ENCODE results near the gene KPNA1.
"Not testable (repeated sequence)": the region's sequence is repeated elsewhere in the genome, so short reads cannot be mapped to it uniquely, and the experiment has no call there.

The KPNA1 gene

GRCh38 chr3:122468896-122469533 is 45.7 kb downstream of the KPNA1 start:
- DNase-seq = no peak

- no peak for DNase-seq
These were observed 48.0 kb downstream of the KPNA1 start for GRCh38 chr3:122466701-122467240.

GRCh38 chr3:122464659-122465058 is 50.1 kb downstream of the KPNA1 start:
- no peak for DNase-seq

GRCh38 chr3:122462406-122462805 is 52.3 kb downstream of the KPNA1 start:
- no peak for DNase-seq

- no peak for DNase-seq
These were observed 52.9 kb downstream of the KPNA1 start for GRCh38 chr3:122461806-122462205.

- DNase-seq = peak in 1 of 2 experiments; percentile 1
These were observed 55.7 kb downstream of the KPNA1 start for GRCh38 chr3:122458992-122459391.

- no peak for DNase-seq
These were observed 57.0 kb downstream of the KPNA1 start for GRCh38 chr3:122457706-122458105.

- no peak for DNase-seq
These were observed 58.7 kb downstream of the KPNA1 start for GRCh38 chr3:122456074-122456473.

- DNase-seq = no peak
These were observed 63.4 kb downstream of the KPNA1 start for GRCh38 chr3:122451371-122451770.

- not testable (repeated sequence) for DNase-seq
These were observed 66.5 kb downstream of the KPNA1 start for GRCh38 chr3:122448218-122448617.

GRCh38 chr3:122444491-122444887 is 70.2 kb downstream of the KPNA1 start:
- not testable (repeated sequence) for DNase-seq

GRCh38 chr3:122443762-122444490 is 70.8 kb downstream of the KPNA1 start:
- not testable (repeated sequence) for DNase-seq

GRCh38 chr3:122443090-122443489 is 71.6 kb downstream of the KPNA1 start:
- DNase-seq = no peak

GRCh38 chr3:122435950-122436349 is 78.8 kb downstream of the KPNA1 start:
- DNase-seq = no peak

GRCh38 chr3:122430371-122430770 is 84.4 kb downstream of the KPNA1 start:
- DNase-seq = no peak

- DNase-seq = no peak
These were observed 86.8 kb downstream of the KPNA1 start for GRCh38 chr3:122427857-122428471.

- DNase-seq = no peak
These were observed 92.9 kb downstream of the KPNA1 start for GRCh38 chr3:122421836-122422235.

GRCh38 chr3:122421101-122421500 is 93.6 kb downstream of the KPNA1 start:
- no peak for DNase-seq

GRCh38 chr3:122416966-122417365 is 97.8 kb downstream of the KPNA1 start:
- DNase-seq = no peak

GRCh38 chr3:122415762-122416654 is 98.7 kb downstream of the KPNA1 start, which contains the start of gene WDR5B:
Gene WDR5B, minus strand, starts transcription at chr3:122416062. Its CDS starts 534 bp downstream, at chr3:122415528.
- DNase-seq = no peak

GRCh38 chr3:122415104-122415744 is 99.5 kb downstream of the KPNA1 start:
- DNase-seq = no peak

GRCh38 chr3:122414391-122414790 is 100.3 kb downstream of the KPNA1 start:
- DNase-seq = no peak

Measured in SHP77 (cell line).